Parathyroid adenoma (tissue), 2 donors: Measurements from ENCODE around the gene ZNF106.

Experiments used
- H2AFZ ChIP-seq: fragments of 300-600 bp; sonication (generic); one replicate; pipeline ENCODE4 v1.7.0; 2017; ENCODE audit warnings: antibody characterized with exemption, mild to moderate bottlenecking
- H3K27ac ChIP-seq: fragments of 300-600 bp; sonication (generic); one replicate; pipeline ENCODE4 v1.7.0; 2017
- H3K27me3 ChIP-seq: fragments of 300-600 bp; sonication (generic); one replicate; pipeline ENCODE4 v1.7.0; 2017; ENCODE audit warnings: low read length; ENCODE audit not compliant: control insufficient read depth, insufficient read depth
- H3K36me3 ChIP-seq: fragments of 300-600 bp; sonication (generic); one replicate; pipeline ENCODE4 v1.7.0; 2017; ENCODE audit warnings: low read length; ENCODE audit not compliant: control insufficient read depth, insufficient read depth
- H3K4me1 ChIP-seq: fragments of 300-600 bp; sonication (generic); one replicate; pipeline ENCODE4 v1.7.0; 2017; ENCODE audit warnings: control low read depth
- H3K4me2 ChIP-seq: fragments of 300-600 bp; sonication (generic); one replicate; pipeline ENCODE4 v1.7.0; 2017; ENCODE audit warnings: low read length
- H3K4me3 ChIP-seq: fragments of 300-600 bp; sonication (generic); one replicate; pipeline ENCODE4 v1.7.0; 2017; ENCODE audit warnings: low read depth, low read length
- H3K79me2 ChIP-seq: fragments of 300-600 bp; sonication (generic); one replicate; pipeline ENCODE4 v1.7.0; 2017; ENCODE audit warnings: control low read depth
- H3K9ac ChIP-seq: fragments of 300-600 bp; sonication (generic); one replicate; pipeline ENCODE4 v1.7.0; 2017; ENCODE audit warnings: mild to moderate bottlenecking
- H3K9me3 ChIP-seq: fragments of 300-600 bp; sonication (generic); one replicate; pipeline ENCODE4 v1.7.0; 2017; ENCODE audit warnings: low read length; ENCODE audit not compliant: control insufficient read depth
- CTCF ChIP-seq: fragments of 300-600 bp; sonication (generic); IDR thresholded peaks from one replicate; pipeline ENCODE4 v1.7.0; 2017; ENCODE audit warnings: antibody characterized with exemption, mild to moderate bottlenecking
- donor health status: primary hyperparathyroidism.

The ZNF106 gene

GRCh38 chr15:42494998-42495360 lies 4.0 kb upstream of the ZNF106 start:
- peak overlapping the region; percentile 75 for H2AFZ ChIP-seq
- peaks cover 3% of the 10 kb centered on the region for H3K79me2 ChIP-seq
- TF ChIP-seq CTCF, result no peak
- no peak overlapping the region for H3K9ac ChIP-seq
- H3K4me1 ChIP-seq, result peaks cover 5% of the 10 kb centered on the region
- H3K4me3 ChIP-seq, result peak overlapping the region; percentile 92
- no peaks in the 10 kb centered on the region for H3K36me3 ChIP-seq
- H3K27me3 ChIP-seq, result no peaks in the 10 kb centered on the region
- H3K27ac ChIP-seq, result peak overlapping the region; percentile 80
- H3K9me3 ChIP-seq, result no peaks in the 10 kb centered on the region
- peak overlapping the region; percentile 85 for H3K4me2 ChIP-seq

- H3K9ac ChIP-seq, result no peak overlapping the region
- H3K27ac ChIP-seq, result no peak overlapping the region
- no peaks in the 10 kb centered on the region for H3K9me3 ChIP-seq
- H3K27me3 ChIP-seq, result no peaks in the 10 kb centered on the region
- no peaks in the 10 kb centered on the region for H3K36me3 ChIP-seq
- H3K4me2 ChIP-seq, result no peak overlapping the region
- H2AFZ ChIP-seq, result peak overlapping the region; percentile 20
- no peak overlapping the region for H3K4me3 ChIP-seq
- TF ChIP-seq CTCF, result no peak
- H3K4me1 ChIP-seq, result peaks cover 5% of the 10 kb centered on the region
- H3K79me2 ChIP-seq, result peaks cover 3% of the 10 kb centered on the region
Measured at GRCh38 chr15:42493679-42494078, 2.7 kb upstream of the ZNF106 start.

- Histone ChIP-seq H3K9me3 (no peaks in the 10 kb centered on the region), H3K9ac (peak overlapping the region; percentile 57), H3K36me3 (no peaks in the 10 kb centered on the region), H3K4me1 (peaks cover 5% of the 10 kb centered on the region), H3K79me2 (peaks cover 3% of the 10 kb centered on the region), H3K27ac (peak overlapping the region; percentile 95), H2AFZ (peak overlapping the region; percentile 86), H3K27me3 (no peaks in the 10 kb centered on the region), H3K4me2 (peak overlapping the region; percentile 79), H3K4me3 (peak overlapping the region; percentile 90)
- TF ChIP-seq CTCF, result no peak
Measured at GRCh38 chr15:42491539-42492225, 741 bp upstream of the ZNF106 start.

- Histone ChIP-seq H3K9me3 (no peaks in the 10 kb centered on the region), H3K9ac (peak overlapping the region; percentile 57), H3K4me3 (peak overlapping the region; percentile 90), H3K4me2 (peak overlapping the region; percentile 79), H3K4me1 (peaks cover 5% of the 10 kb centered on the region), H3K27ac (peak overlapping the region; percentile 95), H3K36me3 (no peaks in the 10 kb centered on the region), H3K27me3 (no peaks in the 10 kb centered on the region), H3K79me2 (peaks cover 3% of the 10 kb centered on the region), H2AFZ (peak overlapping the region; percentile 86)
- TF ChIP-seq CTCF, result no peak
Measured at GRCh38 chr15:42490291-42490670, 660 bp downstream of the ZNF106 start.

GRCh38 chr15:42483677-42484076 lies 7.3 kb downstream of the ZNF106 start:
- no peak overlapping the region for H2AFZ ChIP-seq
- no peak overlapping the region for H3K9ac ChIP-seq
- H3K79me2 ChIP-seq, result no peaks in the 10 kb centered on the region
- H3K27me3 ChIP-seq, result no peaks in the 10 kb centered on the region
- H3K4me2 ChIP-seq, result no peak overlapping the region
- no peak overlapping the region for H3K4me3 ChIP-seq
- no peaks in the 10 kb centered on the region for H3K36me3 ChIP-seq
- H3K4me1 ChIP-seq, result no peaks in the 10 kb centered on the region
- no peak for TF ChIP-seq CTCF
- no peaks in the 10 kb centered on the region for H3K9me3 ChIP-seq
- no peak overlapping the region for H3K27ac ChIP-seq
